ENCODE measurements around the gene RTP3.

DNA sequence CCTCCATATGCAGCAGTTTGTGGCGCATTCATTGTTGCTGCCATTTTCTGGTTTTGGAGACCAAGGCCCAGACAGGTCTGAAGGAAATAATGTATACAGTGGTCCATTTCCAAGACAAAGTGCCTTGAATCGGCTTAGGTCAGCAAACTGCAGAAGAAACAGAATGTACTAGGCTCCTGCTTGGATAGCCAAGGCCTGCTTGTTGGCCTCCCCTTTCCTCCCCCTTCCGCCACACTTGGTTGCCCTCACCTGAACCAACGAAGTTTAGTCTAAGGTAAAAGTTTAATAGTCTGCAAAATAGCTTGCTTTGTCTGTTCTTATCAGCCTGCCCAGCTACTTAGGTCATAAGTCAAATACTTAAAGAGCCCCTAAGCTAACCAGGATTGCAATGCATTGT, 12.0 kb upstream of the RTP3 start:
- no peak for TF ChIP-seq CTCF (IDR thresholded peaks at IDR 0.05)
- no peak for TF ChIP-seq POLR2A (IDR thresholded peaks at IDR 0.05)
